MCF 10A (cell line): ENCODE data around the gene FRS3. TPM values are rescaled to one million over a fixed set of nuclear protein-coding genes. Genes with fewer than 3 reads are reported as not detected.
A peak's percentile ranks its signal among the peaks of the same experiment; 100 is the strongest.

Experiments
- BruUV-seq: library from RNA; stranded (reverse); fragments of 400-500 nt; replicated peaks from 2 replicates; lab custom pipeline; 2021; lab: Mats Ljungman, UMichigan
- CTCF ChIA-PET: fragments of 300-600 bp; sonication (Branson Sonifier 250); formaldehyde crosslinking; extraction: SDS; loops from one replicate; lab custom pipeline; 2021; ENCODE audit warnings: antibody characterized with exemption, inconsistent platforms; lab: Yijun Ruan, JAX
- POLR2A ChIA-PET: fragments of 300-600, 350-650 bp; sonication (Branson Sonifier 250); formaldehyde crosslinking; extraction: SDS; loops from one replicate; lab custom pipeline; 2020; ENCODE audit warnings: antibody characterized with exemption, inconsistent platforms; lab: Yijun Ruan, JAX
- DNase-seq: peaks from one replicate; pipeline ENCODE4 v3.0.0-alpha.2; 2018; ENCODE audit not compliant: unreplicated experiment
- H3K27ac Mint-ChIP-seq: one replicate; pipeline ENCODE4 v1.8.0; 2022; ENCODE audit warnings: mild to moderate bottlenecking, low read depth, mixed read lengths; ENCODE audit not compliant: unreplicated experiment
- H3K27me3 Mint-ChIP-seq: one replicate; pipeline ENCODE4 v1.8.0; 2022; ENCODE audit warnings: mixed read lengths; ENCODE audit not compliant: insufficient read depth, unreplicated experiment
- H3K36me3 Mint-ChIP-seq: one replicate; pipeline ENCODE4 v1.8.0; 2022; ENCODE audit warnings: mild to moderate bottlenecking, moderate library complexity, mixed read lengths; ENCODE audit not compliant: insufficient read depth, unreplicated experiment
- H3K4me1 Mint-ChIP-seq: one replicate; pipeline ENCODE4 v1.8.0; 2022; ENCODE audit warnings: mixed read lengths; ENCODE audit not compliant: insufficient read depth, unreplicated experiment
- H3K4me3 Mint-ChIP-seq: one replicate; pipeline ENCODE4 v1.8.0; 2022; ENCODE audit warnings: mild to moderate bottlenecking, moderate library complexity, mixed read lengths; ENCODE audit not compliant: unreplicated experiment
- H3K9me3 Mint-ChIP-seq: one replicate; pipeline ENCODE4 v1.8.0; 2022; ENCODE audit warnings: mixed read lengths; ENCODE audit not compliant: unreplicated experiment
- CTCF ChIP-seq: fragments of 200-600 bp; IDR thresholded peaks from one replicate; pipeline ENCODE4 v1.8.0; 2022; ENCODE audit warnings: antibody characterized with exemption, mild to moderate bottlenecking; ENCODE audit not compliant: unreplicated experiment
- intact Hi-C: fragments of 100-400 bp; cut with micrococcal nuclease; formaldehyde crosslinking; loops from 2 replicates; pipeline ENCODE4 v1.14.1; 2022
- total RNA-seq: library from RNA; stranded (reverse); gene quantifications from 2 replicates; pipeline ENCODE4 v1.2.3, GENCODE V29; 2022

FRS3 gene
- total RNA-seq, 1 experiment from 2014 or later: 3.9 TPM

- Mint-ChIP-seq H3K4me3 (peak overlapping the region; percentile 62), H3K4me1 (peaks cover 12% of the 10 kb centered on the region), H3K9me3 (no peaks in the 10 kb centered on the region), H3K27ac (no peak overlapping the region), H3K27me3 (no peaks in the 10 kb centered on the region), H3K36me3 (no peaks in the 10 kb centered on the region)
- no peak for TF ChIP-seq CTCF
- intact Hi-C loops: no loop called here
- CTCF ChIA-PET: interaction anchor here (0.6 to 3.1 kb wide), 11 partner anchors 12 to 797 kb away, joined by 3 to 18 read pairs (median 4); partner anchors contain the start of genes TOMM6 and TREML1
- POLR2A ChIA-PET: interaction anchor here (1.6 to 5.9 kb wide), 2 partner anchors 20 to 43 kb away, joined by 4 to 98 read pairs; partner anchors contain the start of gene FRS3
- DNase-seq: peak; percentile 18
- BruUV-seq: no TSS peak
These were observed 43.4 kb downstream of the FRS3 start for GRCh38 chr6:41736186-41736733.

- intact Hi-C loops: loop anchor here (1.0 to 2.0 kb wide), 3 partner anchors 29 to 309 kb away; no protein-coding TSS in a partner anchor
- ChIA-PET POLR2A (interaction anchor here (0.7 to 5.9 kb wide), 11 partner anchors 12 to 829 kb away, joined by 3 to 98 read pairs (median 4); partner anchors contain the start of genes CCND3, FRS3 and TOMM6), CTCF (interaction anchor here (0.6 to 3.4 kb wide), 18 partner anchors 11 to 1861 kb away, joined by 3 to 25 read pairs (median 4); partner anchors contain the start of genes TOMM6 and TREML1)
- no peak within 1 kb of the TSS for H3K27ac Mint-ChIP-seq
- DNase-seq: peak; percentile 88
- no peaks in the 10 kb centered on the region for H3K9me3 Mint-ChIP-seq
- H3K36me3 Mint-ChIP-seq: no peaks in the 10 kb centered on the region
- no TSS peak for BruUV-seq
- H3K4me1 Mint-ChIP-seq: peaks cover 18% of the 10 kb centered on the region
- H3K27me3 Mint-ChIP-seq: no peaks in the 10 kb centered on the region
- H3K4me3 Mint-ChIP-seq: peak within 1 kb of the TSS; percentile 62
- peak; percentile 86 for TF ChIP-seq CTCF
These were observed 44.1 kb downstream of the FRS3 start, which contains the start of gene TFEB for GRCh38 chr6:41735427-41736185. TFEB (minus strand) TSS chr6:41735608; CDS start chr6:41691213, 44,395 bp downstream.

GRCh38 chr6:41734666-41735426 is 44.9 kb downstream of the FRS3 start:
- H3K4me3 Mint-ChIP-seq: peak overlapping the region; percentile 62
- H3K36me3 Mint-ChIP-seq: no peaks in the 10 kb centered on the region
- CTCF ChIA-PET: interaction anchor here (0.6 to 3.4 kb wide), 16 partner anchors 12 to 1861 kb away, joined by 3 to 25 read pairs (median 4); partner anchors contain the start of genes PGC and TOMM6
- POLR2A ChIA-PET: interaction anchor here (0.7 to 5.9 kb wide), 15 partner anchors 11 to 829 kb away, joined by 3 to 98 read pairs (median 4); partner anchors contain the start of genes BYSL, CCND3, FRS3 and MED20
- no peak overlapping the region for H3K27ac Mint-ChIP-seq
- no peaks in the 10 kb centered on the region for H3K27me3 Mint-ChIP-seq
- no peak for TF ChIP-seq CTCF
- DNase-seq: peak; percentile 76
- intact Hi-C loops: loop anchor here (1.0 to 2.0 kb wide), 4 partner anchors 22 to 310 kb away; no protein-coding TSS in a partner anchor
- H3K4me1 Mint-ChIP-seq: peaks cover 20% of the 10 kb centered on the region
- BruUV-seq: no TSS peak
- H3K9me3 Mint-ChIP-seq: no peaks in the 10 kb centered on the region
